IPS-18a (cell line): ENCODE data around the gene CRHBP.
"Not testable (repeated sequence)": the region's sequence is repeated elsewhere in the genome, so short reads cannot be mapped to it uniquely, and the experiment has no call there.

Experiments
- H3K27ac ChIP-seq: one replicate; pipeline ENCODE4 v1.5.1; 2013; ENCODE audit warnings: low read length
- H3K27me3 ChIP-seq: one replicate; pipeline ENCODE4 v1.6.1; 2013; ENCODE audit warnings: mild to moderate bottlenecking, low read length; ENCODE audit not compliant: control insufficient read depth, insufficient read depth
- H3K36me3 ChIP-seq: one replicate; pipeline ENCODE4 v1.6.1; 2013; ENCODE audit warnings: low read depth, low read length; ENCODE audit not compliant: control insufficient read depth
- H3K4me1 ChIP-seq: one replicate; pipeline ENCODE4 v1.6.1; 2013; ENCODE audit warnings: low read depth, low read length; ENCODE audit not compliant: control insufficient read depth
- H3K4me3 ChIP-seq: one replicate; pipeline ENCODE4 v1.5.1; 2013; ENCODE audit warnings: low read length
- H3K9ac ChIP-seq: one replicate; pipeline ENCODE4 v1.6.1; 2013; ENCODE audit warnings: mild to moderate bottlenecking, low read length, moderate library complexity
- H3K9me3 ChIP-seq: one replicate; pipeline ENCODE4 v1.6.1; 2013; ENCODE audit warnings: low read depth, low read length; ENCODE audit not compliant: control insufficient read depth

CRHBP gene

DNA sequence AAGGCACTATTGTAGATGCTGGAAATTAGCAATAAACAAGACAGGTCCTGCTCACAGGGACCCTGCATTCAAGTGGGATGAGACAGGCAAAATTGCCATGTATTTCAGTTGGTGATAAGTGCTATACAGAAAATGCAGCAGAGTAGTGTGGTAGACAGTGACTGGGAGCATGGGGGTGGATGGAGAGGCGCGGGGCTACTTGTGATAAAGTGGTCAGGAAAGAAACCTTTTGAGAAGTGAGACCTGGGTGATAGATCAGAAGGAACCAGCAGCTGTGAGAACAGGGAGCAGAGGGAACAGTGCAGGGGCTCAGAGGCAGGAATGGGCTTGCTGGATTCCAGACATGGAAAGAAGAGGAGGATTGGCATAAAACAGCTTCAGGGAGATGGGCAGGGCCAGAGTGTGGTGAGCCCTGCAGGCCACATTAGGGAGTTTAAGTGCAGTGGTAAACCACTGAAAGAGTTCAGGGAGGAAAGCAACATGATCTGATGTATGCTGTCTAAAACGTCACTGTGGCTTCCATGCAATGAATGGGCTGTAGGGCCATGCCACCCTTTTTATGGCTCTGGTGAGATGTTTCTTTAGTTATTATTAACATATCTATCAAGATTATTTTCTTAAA lies 7.3 kb downstream of the CRHBP start:
- Histone ChIP-seq H3K4me1 (no peaks in the 10 kb centered on the region), H3K27ac (no peak overlapping the region), H3K4me3 (no peak overlapping the region), H3K9ac (no peak overlapping the region), H3K27me3 (peaks cover 13% of the 10 kb centered on the region), H3K36me3 (no peaks in the 10 kb centered on the region), H3K9me3 (no peaks in the 10 kb centered on the region)

DNA sequence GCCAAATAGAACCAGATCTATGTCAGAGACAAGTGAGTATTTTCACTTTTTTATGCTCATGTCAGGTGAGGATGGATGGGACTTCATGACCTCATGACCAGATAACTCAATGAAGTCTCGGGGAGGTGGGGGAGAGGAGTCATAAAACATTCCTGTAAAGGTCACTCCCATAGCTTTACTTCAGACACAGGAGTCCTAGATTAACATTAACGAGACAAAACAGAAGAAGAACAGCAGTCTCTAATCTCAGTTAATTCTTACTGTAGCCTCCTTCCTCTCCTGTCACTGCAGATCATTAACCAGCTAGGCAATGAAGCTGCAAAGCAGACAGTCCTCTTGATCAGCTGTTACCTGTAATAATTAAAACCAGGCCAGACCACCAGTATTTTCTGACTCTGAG lies 11.2 kb downstream of the CRHBP start:
- H3K27ac ChIP-seq = no peak overlapping the region
- no peak overlapping the region for H3K9ac ChIP-seq
- H3K27me3 ChIP-seq = no peaks in the 10 kb centered on the region
- H3K9me3 ChIP-seq = no peaks in the 10 kb centered on the region
- no peaks in the 10 kb centered on the region for H3K36me3 ChIP-seq
- no peak overlapping the region for H3K4me3 ChIP-seq
- no peaks in the 10 kb centered on the region for H3K4me1 ChIP-seq

DNA sequence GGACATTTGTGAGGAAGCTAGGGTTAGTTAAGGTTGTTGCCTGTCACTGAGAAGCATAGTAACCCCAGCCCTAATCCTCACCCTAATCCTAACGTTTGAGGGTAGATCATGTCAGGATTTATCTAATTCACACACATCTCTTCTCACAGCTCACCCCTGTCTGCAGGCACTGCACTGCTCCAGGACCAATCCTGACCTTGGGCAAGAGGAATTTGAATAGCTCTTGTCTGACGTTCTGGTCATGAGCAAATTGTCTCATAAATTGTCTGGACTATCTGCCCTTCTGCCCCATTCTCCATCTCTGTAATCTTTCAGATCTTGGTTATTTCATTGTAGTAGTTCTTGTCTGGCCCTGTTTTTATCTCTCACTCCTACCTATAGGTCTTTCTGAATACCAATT lies 18.7 kb downstream of the CRHBP start:
- H3K27me3 ChIP-seq = no peaks in the 10 kb centered on the region
- H3K4me3 ChIP-seq = no peak overlapping the region
- H3K9ac ChIP-seq = no peak overlapping the region
- H3K36me3 ChIP-seq = no peaks in the 10 kb centered on the region
- no peak overlapping the region for H3K27ac ChIP-seq
- H3K4me1 ChIP-seq = no peaks in the 10 kb centered on the region
- H3K9me3 ChIP-seq = no peaks in the 10 kb centered on the region

DNA sequence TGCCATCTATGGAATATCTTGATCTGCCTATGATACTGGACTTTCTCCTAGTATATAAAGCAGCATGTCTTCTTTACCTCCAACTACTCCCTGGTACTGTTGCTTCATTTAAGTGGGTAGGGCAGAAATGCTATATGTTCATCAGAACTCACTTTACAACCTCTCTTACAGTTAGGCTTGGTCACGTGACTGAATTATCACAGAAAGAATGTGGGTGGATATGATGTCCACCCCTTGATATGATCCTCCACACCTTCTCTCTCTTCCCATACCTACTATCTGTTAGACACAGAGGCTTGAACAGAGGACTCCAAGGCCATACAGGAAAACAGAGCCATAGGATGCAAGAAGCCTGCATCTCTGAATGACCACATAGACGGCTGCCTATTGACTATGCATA lies 19.8 kb downstream of the CRHBP start:
- Histone ChIP-seq H3K36me3 (no peaks in the 10 kb centered on the region), H3K4me3 (no peak overlapping the region), H3K27ac (no peak overlapping the region), H3K27me3 (no peaks in the 10 kb centered on the region), H3K9ac (no peak overlapping the region), H3K9me3 (no peaks in the 10 kb centered on the region), H3K4me1 (no peaks in the 10 kb centered on the region)

DNA sequence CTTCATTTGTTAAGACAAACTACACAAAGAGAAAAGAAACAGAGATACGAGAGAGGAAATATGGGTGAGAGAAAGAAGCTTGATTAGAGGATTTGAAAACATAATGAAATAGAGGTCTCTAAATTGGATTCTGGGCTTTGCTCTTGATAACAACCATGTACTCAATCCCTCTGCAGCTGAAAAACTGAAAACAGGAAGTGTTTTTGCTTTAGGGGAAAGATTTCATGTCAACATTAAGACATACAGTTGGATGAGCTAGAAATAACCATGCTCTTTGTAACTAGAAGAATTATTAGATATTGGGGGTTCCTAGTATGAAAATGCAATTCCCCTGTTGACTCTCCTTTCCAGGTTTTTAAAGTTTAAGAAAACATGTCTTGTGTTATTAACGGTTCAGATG lies 21.9 kb downstream of the CRHBP start:
- Histone ChIP-seq H3K9me3 (no peaks in the 10 kb centered on the region), H3K27ac (no peak overlapping the region), H3K36me3 (no peaks in the 10 kb centered on the region), H3K4me1 (no peaks in the 10 kb centered on the region), H3K4me3 (no peak overlapping the region), H3K9ac (no peak overlapping the region), H3K27me3 (no peaks in the 10 kb centered on the region)

DNA sequence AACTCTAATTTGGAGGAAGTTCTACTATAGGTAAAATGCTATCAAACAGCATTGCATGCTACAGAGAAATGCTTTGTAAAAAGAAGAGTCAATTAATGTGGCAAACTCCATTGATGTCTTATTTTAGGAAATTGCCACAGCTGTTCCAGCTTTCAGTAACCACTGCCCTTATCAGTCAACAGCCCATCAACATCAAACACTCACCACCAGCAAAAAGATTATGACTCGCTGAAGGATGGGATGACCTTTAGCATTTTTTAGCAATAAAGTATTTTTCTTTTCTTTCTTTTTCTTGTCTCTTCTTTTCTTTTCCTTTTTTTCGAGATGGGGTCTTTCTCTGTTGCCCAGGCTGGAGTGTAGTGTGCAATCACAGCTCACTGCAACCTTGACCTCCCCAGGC lies 26.0 kb downstream of the CRHBP start:
- H3K27me3 ChIP-seq = no peaks in the 10 kb centered on the region
- no peak overlapping the region for H3K27ac ChIP-seq
- H3K4me1 ChIP-seq = no peaks in the 10 kb centered on the region
- H3K9ac ChIP-seq = no peak overlapping the region
- H3K9me3 ChIP-seq = no peaks in the 10 kb centered on the region
- no peaks in the 10 kb centered on the region for H3K36me3 ChIP-seq
- no peak overlapping the region for H3K4me3 ChIP-seq

DNA sequence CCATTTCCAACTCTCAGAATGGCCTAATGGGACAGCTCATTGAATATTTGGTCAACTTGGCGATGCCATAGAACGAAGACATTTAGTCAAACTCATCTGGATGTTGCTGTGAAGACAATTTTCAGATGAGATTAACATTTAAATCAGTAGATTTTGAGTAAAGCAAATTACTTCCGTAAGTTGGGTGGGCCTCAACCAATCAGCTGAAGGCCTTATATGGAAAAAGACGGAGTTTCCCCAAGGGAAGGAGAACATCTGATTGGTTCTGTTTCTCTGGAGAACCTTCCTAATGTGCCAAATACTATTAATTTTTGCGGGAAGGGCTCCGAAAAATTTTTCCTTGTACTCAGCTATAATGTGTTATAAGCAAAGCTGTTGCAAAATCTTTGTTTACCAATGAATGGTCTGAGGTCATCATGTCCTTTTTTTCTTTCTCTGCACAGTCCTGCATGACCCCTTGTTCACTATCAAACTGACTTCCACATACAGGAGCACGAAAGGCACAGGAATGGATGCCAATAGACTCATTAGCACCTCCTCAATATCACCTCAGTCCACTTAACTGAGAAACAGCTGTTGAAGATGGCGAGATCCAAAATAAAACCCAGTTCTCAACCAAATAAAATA lies 27.8 kb downstream of the CRHBP start:
- Histone ChIP-seq H3K27ac (no peak overlapping the region), H3K4me1 (no peaks in the 10 kb centered on the region), H3K27me3 (no peaks in the 10 kb centered on the region), H3K9ac (no peak overlapping the region), H3K9me3 (no peaks in the 10 kb centered on the region), H3K36me3 (no peaks in the 10 kb centered on the region), H3K4me3 (no peak overlapping the region)

DNA sequence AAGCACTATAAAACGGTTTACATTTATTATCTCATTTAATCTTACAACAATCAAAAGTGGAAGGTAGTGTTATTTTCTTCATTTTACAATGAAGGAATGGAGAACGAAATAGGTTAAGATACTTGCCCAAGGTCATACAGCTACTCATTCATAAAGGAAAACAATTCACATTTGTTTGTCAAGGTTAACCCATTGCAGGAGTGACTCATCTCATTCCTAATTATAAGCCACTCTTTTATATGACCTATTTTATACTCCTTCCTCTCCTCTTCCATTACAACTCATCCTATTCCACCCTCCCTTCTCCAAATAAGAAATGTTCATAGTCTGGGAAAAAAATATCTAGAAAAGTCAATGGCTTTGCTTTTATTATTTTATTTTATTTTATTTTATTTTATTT lies 29.6 kb downstream of the CRHBP start:
- no peaks in the 10 kb centered on the region for H3K27me3 ChIP-seq
- H3K9ac ChIP-seq = no peak overlapping the region
- no peaks in the 10 kb centered on the region for H3K4me1 ChIP-seq
- H3K4me3 ChIP-seq = no peak overlapping the region
- H3K27ac ChIP-seq = no peak overlapping the region
- H3K9me3 ChIP-seq = no peaks in the 10 kb centered on the region
- H3K36me3 ChIP-seq = no peaks in the 10 kb centered on the region

DNA sequence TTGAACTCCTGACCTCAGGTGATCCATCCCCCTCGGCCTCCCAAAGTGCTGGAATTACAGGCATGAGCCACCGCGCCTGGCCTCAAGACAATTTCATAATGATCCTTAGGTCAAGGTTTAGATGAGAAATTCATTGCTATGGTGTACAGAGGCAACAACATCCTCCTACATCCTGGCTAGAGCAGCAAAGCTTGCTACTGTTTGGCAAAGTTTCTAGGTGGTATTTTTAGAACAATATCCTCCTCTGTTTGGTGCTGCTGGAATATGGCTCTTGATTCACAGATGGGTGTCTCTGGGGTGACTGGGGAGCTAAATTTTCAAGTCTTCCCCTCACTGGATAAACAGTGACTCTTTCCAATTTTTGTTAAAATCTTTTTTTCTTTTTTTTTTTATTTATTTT lies 30.6 kb downstream of the CRHBP start:
- no peaks in the 10 kb centered on the region for H3K36me3 ChIP-seq
- no peaks in the 10 kb centered on the region for H3K27me3 ChIP-seq
- no peaks in the 10 kb centered on the region for H3K9me3 ChIP-seq
- H3K4me3 ChIP-seq = no peak overlapping the region
- no peaks in the 10 kb centered on the region for H3K4me1 ChIP-seq
- no peak overlapping the region for H3K9ac ChIP-seq
- H3K27ac ChIP-seq = no peak overlapping the region

DNA sequence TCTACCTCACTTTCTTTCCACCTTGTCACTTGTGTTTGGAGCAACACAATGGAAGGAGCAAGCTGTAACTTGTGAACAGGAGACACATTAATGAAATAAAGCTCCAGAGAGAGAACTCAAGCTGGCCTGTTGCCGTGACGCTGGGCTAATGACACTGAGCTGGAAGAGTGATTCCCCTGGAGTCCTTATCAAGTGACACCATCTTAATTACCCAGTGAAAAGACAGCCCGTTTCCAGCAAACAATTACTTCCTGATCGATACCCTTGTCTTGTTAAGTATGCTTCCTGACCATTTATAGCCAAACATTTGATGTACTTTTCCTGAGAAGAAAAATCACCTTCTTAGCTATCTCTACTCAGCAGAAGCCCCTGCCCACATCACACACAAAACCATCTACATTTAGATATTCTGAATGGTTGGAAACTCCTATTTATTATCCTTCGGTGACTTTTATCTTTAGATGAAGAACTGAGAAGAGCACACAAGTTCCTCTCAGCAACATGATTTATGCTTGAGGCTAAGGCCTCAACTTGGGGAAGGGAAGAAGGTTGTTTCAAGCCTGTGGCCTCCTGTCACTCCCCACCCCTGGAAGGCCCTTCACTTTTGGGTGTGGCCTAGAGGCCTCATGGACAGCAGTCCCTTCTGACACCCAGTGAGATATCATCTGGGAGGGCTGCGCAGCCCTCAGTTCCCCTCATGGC lies 34.1 kb downstream of the CRHBP start:
- H3K27me3 ChIP-seq = no peaks in the 10 kb centered on the region
- H3K4me1 ChIP-seq = no peaks in the 10 kb centered on the region
- no peak overlapping the region for H3K27ac ChIP-seq
- no peaks in the 10 kb centered on the region for H3K9me3 ChIP-seq
- H3K4me3 ChIP-seq = no peak overlapping the region
- H3K36me3 ChIP-seq = no peaks in the 10 kb centered on the region
- H3K9ac ChIP-seq = no peak overlapping the region

DNA sequence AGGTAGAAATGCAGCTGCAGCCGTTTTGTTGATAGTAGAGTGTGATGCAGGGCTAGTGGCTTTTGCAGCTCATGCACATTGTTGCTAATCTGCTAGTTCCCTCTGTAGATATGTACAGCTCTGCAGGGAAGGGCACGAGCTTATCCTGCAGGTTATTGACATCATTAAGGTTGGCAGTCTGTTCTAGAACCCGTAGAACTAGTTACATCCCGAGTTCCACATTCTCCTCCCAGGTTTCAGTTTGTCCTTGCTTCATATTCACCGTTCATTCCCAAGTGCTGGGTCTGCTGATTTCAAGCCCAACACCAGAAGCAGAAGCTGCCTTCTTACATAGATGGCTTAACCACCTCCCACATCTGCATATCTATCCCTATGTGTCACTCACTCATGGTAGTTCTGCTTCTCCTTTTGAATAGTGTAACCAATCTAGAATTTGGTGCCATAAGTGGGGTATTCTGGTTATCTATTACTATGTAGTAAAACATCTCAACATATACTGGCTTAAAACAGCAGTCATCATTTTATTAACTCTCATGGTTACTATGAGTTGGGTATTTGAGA lies 38.1 kb downstream of the CRHBP start:
- no peaks in the 10 kb centered on the region for H3K27me3 ChIP-seq
- H3K9me3 ChIP-seq = no peaks in the 10 kb centered on the region
- H3K9ac ChIP-seq = no peak overlapping the region
- no peaks in the 10 kb centered on the region for H3K36me3 ChIP-seq
- no peaks in the 10 kb centered on the region for H3K4me1 ChIP-seq
- H3K4me3 ChIP-seq = no peak overlapping the region
- no peak overlapping the region for H3K27ac ChIP-seq

DNA sequence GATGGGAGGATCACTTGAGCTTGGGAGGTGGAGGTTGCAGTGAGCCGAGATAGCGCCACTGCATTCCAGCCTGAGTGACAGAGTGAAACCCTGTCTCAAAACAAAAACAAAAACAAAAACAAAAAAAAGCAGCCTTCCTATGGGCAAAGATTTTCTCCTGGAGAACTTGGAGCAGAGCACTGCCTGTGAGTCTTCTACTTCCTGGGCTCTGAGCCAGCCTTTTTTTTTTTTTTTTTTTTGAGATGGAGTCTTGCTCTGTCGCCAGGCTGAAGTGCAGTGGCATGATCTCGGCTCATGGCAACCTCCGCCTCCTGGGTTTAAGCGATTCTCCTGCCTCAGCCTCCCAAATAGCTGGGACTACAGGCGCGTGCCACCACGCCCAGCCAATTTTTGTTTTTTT lies 40.6 kb downstream of the CRHBP start:
- not testable (repeated sequence) for H3K27ac ChIP-seq, H3K4me1 ChIP-seq, H3K36me3 ChIP-seq, H3K9ac ChIP-seq, H3K4me3 ChIP-seq, H3K27me3 ChIP-seq, H3K9me3 ChIP-seq
